Ishikawa (cell line): ENCODE results near the gene PPT2.

Experiments used
- CEBPB ChIP-seq: IDR thresholded peaks from 2 replicates; pipeline ENCODE4 v1.6.1; 2012
- CREB1 ChIP-seq: IDR thresholded peaks from 2 replicates; pipeline ENCODE4 v1.6.1; 2012; ENCODE audit warnings: low read depth
- EGR1 ChIP-seq: IDR thresholded peaks from 2 replicates; pipeline ENCODE4 v1.6.1; 2012
- EP300 ChIP-seq: IDR thresholded peaks from 2 replicates; pipeline ENCODE4 v1.6.1; 2012; ENCODE audit warnings: borderline replicate concordance
- FOXM1 ChIP-seq: IDR thresholded peaks from 2 replicates; pipeline ENCODE4 v1.6.1; 2012; ENCODE audit warnings: low read depth, borderline replicate concordance
- MAX ChIP-seq: IDR thresholded peaks from 2 replicates; pipeline ENCODE4 v1.6.1; 2012
- NFIC ChIP-seq: IDR thresholded peaks from 2 replicates; pipeline ENCODE4 v1.6.1; 2012
- RAD21 ChIP-seq: IDR thresholded peaks from 2 replicates; pipeline ENCODE4 v1.6.1; 2012; ENCODE audit warnings: low read depth
- REST ChIP-seq: IDR thresholded peaks from 2 replicates; pipeline ENCODE4 v1.6.1; 2012; ENCODE audit warnings: low read depth, mild to moderate bottlenecking
- TAF1 ChIP-seq: IDR thresholded peaks from 2 replicates; pipeline ENCODE4 v1.6.1; 2012; ENCODE audit warnings: low read depth, mild to moderate bottlenecking
- TCF12 ChIP-seq: IDR thresholded peaks from 2 replicates; pipeline ENCODE4 v1.6.1; 2012; ENCODE audit warnings: low read depth
- TEAD4 ChIP-seq: IDR thresholded peaks from 2 replicates; pipeline ENCODE4 v1.6.1; 2012
- YY1 ChIP-seq: IDR thresholded peaks from 2 replicates; pipeline ENCODE4 v1.6.1; 2012; ENCODE audit warnings: low read depth
- ZBTB7A ChIP-seq: IDR thresholded peaks from 2 replicates; pipeline ENCODE4 v1.6.1; 2012; ENCODE audit warnings: low read depth
- TF ChIP-seq, protein P1 (sequence below): IDR thresholded peaks from 2 replicates; pipeline ENCODE4 v1.6.1; 2012

The PPT2 gene

DNA sequence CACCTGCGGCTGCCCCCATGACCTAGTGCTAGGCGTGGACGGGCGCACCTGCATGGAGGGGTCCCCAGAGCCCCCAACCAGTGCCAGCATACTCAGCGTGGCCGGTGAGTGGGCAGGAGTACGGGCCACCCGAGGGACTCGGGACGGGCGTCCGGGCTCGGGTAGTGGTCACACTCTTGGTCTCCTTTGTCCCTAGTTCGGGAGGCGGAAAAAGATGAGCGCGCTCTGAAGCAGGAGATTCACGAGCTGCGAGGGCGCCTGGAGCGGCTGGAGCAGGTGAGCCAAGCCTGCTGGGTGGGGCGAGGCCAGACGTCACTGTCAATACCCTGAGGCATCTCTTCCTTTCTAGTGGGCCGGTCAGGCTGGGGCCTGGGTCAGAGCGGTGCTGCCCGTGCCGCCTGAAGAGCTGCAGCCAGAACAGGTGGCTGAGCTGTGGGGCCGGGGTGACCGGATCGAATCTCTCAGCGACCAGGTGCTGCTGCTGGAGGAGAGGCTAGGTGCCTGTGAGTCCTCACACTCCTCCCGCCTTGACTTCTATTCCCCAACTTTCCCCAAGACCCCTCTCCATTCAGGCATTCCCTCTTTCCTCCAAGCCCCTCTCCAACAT lies 13.3 kb downstream of the PPT2 start:
- TF ChIP-seq REST, result no peak
- TF ChIP-seq FOXM1, result no peak
- TF ChIP-seq NFIC, result no peak
- TF ChIP-seq TCF12, result no peak
- no peak for TF ChIP-seq EP300
- no peak for TF ChIP-seq EGR1
- TF ChIP-seq TEAD4, result no peak
- TF ChIP-seq, protein P1, sequence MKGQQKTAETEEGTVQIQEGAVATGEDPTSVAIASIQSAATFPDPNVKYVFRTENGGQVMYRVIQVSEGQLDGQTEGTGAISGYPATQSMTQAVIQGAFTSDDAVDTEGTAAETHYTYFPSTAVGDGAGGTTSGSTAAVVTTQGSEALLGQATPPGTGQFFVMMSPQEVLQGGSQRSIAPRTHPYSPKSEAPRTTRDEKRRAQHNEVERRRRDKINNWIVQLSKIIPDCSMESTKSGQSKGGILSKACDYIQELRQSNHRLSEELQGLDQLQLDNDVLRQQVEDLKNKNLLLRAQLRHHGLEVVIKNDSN, result no peak
- no peak for TF ChIP-seq ZBTB7A
- TF ChIP-seq TAF1, result no peak
- no peak for TF ChIP-seq YY1
- TF ChIP-seq CEBPB, result no peak
- no peak for TF ChIP-seq MAX
- no peak for TF ChIP-seq CREB1
- TF ChIP-seq RAD21, result no peak

DNA sequence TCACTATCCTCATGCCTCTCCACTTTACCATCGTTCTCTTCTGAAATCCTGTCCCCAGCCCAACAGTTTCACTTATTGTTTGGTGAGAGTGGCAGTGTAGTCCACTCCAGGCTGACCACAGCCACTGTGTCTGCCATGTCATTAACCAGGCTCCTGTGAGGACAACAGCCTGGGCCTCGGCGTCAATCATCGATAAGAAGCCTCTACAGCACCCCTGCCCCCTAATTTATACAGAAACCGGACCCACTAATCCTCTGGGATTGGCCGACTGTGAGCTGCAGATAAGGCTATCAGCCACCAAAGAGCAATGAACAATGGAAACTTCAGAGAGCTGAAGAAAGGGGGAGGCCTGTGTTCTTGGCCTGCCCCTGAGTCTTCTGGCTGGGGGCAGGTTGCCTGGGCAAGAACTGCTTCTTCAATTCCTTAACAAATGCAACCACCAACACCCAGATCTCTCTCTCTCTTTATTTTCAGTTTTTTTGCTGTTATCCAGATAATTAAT lies 13.9 kb downstream of the PPT2 start:
- TF ChIP-seq, protein P1, result no peak
- no peak for TF ChIP-seq YY1
- no peak for TF ChIP-seq TCF12
- no peak for TF ChIP-seq MAX
- TF ChIP-seq ZBTB7A, result no peak
- no peak for TF ChIP-seq FOXM1
- no peak for TF ChIP-seq EGR1
- TF ChIP-seq TAF1, result no peak
- no peak for TF ChIP-seq CREB1
- no peak for TF ChIP-seq CEBPB
- no peak for TF ChIP-seq REST
- no peak for TF ChIP-seq NFIC
- no peak for TF ChIP-seq RAD21
- TF ChIP-seq EP300, result no peak
- TF ChIP-seq TEAD4, result no peak

GRCh38 chr6:32168350-32168749 lies 14.4 kb downstream of the PPT2 start:
- TF ChIP-seq TEAD4 (no peak), TAF1 (no peak), ZBTB7A (no peak), FOXM1 (no peak), YY1 (no peak), RAD21 (no peak), NFIC (no peak), CREB1 (no peak), REST (no peak), MAX (no peak), CEBPB (no peak), EP300 (no peak), EGR1 (no peak)
- TF ChIP-seq, protein P1, result no peak
